HG03457 (cell line): ENCODE measurements around the gene PPM1H.
A peak's percentile ranks its signal among the peaks of the same experiment; 100 is the strongest.

Experiments
- ATAC-seq: cut with Tn5 transposase; IDR thresholded peaks from one replicate; pipeline ENCODE4 v1.9.1; 2021; ENCODE audit warnings: moderate number of reproducible peaks; ENCODE audit not compliant: unreplicated experiment

Gene PPM1H

DNA sequence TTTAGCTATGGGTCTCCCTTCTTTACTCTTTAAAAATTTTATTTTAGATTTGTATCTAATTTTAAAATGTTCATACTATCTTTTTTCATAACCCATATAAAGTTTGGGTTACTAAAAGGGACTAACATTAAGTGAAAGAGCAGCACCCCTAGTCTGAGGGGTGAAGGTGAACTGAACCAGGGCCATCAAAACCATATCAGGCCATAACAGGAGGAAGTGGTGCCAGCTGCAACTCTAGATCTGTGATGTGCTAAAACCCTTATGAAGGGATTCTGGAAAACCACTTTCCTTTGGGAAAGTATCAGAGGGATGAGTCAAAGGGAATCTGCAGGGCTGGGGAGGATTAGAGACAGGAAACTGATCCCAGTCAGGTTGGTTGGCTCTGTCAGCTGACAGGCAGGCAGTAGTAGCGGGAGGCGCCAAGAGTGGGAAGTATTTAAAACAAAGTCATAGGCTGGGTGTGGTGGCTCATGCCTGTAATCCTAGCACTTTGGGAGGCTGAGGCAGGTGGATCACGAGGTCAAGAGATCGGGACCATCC is 162.5 kb downstream of the PPM1H start:
- ATAC-seq = no peak

GRCh38 chr12:62771828-62772227 is 163.1 kb downstream of the PPM1H start:
- no peak for ATAC-seq

DNA sequence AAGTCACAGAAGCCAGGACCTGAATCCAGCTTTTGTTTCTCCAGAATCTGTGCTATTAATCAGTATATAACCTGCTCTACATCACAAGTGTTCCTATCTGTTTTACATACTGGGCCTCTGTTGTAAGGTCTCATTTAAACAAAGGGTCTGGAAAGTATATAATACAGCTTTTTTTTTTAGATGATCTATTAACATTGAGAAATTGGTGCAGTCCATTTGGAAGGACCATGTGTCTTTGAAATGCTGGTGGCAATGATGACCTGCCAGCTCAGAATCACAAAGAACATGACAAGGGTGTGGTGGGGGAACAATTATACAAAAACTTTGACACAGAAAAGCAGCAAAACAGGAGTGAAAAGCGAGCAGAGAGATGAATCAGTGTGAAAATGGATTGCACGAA is 164.6 kb downstream of the PPM1H start:
- no peak for ATAC-seq

GRCh38 chr12:62769076-62769619 is 165.8 kb downstream of the PPM1H start:
- no peak for ATAC-seq

DNA sequence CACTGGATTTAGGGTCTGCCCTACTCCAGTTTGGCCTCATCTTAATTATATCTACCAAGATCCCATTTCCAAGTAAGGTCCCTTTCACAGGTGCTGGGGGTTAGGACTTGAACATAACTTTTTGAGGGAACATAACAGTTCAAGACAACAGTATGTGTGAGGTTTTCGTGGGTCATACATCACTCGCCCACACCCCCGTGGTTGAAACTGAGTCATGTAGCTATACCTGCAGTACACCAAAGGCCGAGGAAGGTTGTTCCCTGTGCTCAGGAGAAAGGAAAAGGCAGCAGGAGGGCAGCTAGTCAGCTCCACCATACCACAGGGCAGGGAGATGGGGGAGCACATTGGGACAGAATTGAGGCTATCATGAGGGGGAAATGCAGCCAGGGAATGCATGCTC is 167.0 kb downstream of the PPM1H start:
- ATAC-seq = no peak

- no peak for ATAC-seq
Observed at GRCh38 chr12:62767496-62767895, 167.5 kb downstream of the PPM1H start.

DNA sequence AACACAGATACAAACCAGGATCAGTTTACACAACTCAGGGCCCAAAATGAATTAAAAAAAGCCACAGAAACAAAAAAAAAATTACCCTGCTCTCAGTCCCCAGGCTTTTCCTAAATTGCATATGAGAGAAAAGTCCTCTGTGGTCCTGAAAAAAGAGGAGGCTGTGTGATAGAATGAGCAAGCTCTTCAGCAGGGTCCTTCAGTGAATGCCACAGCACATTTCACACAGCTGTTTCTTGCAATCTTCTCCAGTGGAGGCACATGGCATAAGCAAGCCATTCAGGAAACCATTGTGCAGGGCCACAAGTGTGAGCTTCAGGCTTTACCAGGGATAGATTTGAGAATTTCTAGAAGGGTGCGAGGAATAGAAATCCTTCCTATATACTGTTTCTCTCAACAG is 168.5 kb downstream of the PPM1H start:
- ATAC-seq = no peak

GRCh38 chr12:62763861-62764645 is 170.9 kb downstream of the PPM1H start:
- no peak for ATAC-seq

- ATAC-seq = no peak
Observed at GRCh38 chr12:62763312-62763711, 171.6 kb downstream of the PPM1H start.

DNA sequence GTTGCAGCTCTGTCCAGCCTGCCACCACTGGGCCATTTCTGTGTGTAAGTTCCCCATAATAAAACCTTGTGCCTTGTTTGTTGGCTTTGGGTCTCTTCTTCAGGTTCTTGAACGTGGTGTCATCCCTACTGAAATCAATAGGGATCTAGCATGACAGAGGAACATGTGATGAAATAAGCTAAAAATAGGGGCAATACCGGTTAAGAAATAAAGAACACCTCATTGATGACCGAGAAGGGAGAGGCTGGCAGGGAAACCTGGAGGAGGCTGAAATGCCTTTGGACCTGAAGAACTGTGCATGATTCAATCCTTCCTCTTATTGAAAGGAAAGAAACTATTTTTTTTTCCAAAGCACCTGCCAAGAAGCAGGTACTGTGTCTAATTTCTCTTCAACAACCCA is 172.3 kb downstream of the PPM1H start:
- no peak for ATAC-seq

- ATAC-seq = no peak
Observed at GRCh38 chr12:62761658-62762057, 173.3 kb downstream of the PPM1H start.

DNA sequence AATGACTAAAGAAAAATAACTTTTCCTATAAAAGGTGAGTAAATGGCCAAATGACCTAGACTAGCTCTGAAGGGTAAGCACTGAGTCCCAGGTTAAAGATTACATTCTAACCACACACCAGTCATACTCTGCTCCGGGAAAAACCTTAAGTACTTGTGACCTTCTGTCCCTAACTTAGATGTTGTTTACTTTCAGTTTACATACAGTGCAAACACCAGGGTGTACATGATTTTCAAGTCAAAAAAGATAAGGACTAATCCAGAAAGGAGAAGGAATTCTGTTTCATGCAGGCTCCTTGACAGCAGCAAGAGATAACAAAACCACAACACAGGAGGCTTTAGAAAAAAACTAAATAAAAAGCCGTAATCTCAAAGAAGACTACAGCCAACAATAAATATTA is 174.2 kb downstream of the PPM1H start:
- ATAC-seq = peak; percentile 99

- ATAC-seq = peak; percentile 9
Observed at GRCh38 chr12:62760341-62760740, 174.6 kb downstream of the PPM1H start.

DNA sequence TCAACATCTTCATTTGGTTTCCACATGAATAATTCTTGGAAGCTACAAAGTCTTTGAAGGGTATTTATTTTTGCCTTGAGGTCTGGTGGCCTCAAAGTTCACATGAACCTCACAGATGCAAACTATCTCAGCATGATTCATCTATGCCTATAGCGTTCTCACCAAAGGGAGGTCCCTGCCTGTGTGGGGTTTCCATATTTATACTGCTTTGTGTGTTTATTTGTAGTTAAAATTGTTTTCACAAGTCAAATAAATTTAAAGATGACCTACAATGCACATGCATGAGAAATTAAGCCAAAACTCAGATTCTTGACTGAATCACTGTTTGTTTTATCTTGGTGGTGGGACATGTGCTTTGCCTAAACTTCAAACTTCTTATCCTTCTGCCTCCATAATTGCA is 176.7 kb downstream of the PPM1H start:
- ATAC-seq = no peak

- ATAC-seq = no peak
Observed at GRCh38 chr12:62757048-62757447, 177.9 kb downstream of the PPM1H start.

GRCh38 chr12:62754706-62755105 is 180.2 kb downstream of the PPM1H start:
- no peak for ATAC-seq

DNA sequence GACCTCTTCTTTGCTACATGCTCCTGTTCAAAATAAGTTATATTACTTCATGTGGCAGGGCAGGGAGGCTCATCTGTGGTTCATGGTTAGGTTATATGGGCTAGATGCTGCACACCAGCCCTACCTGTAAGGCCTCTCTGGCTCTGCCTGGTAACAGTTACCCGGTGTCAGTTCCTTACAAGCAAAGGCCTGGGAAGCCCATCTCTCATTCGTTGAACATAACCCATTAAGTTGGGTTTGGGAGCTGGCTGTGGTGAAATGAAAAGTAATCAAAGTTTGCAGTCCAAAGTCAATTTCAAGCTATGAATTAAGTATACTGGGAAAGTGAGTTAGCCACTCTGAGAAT is 183.2 kb downstream of the PPM1H start:
- no peak for ATAC-seq

- no peak for ATAC-seq
Observed at GRCh38 chr12:62750941-62751809, 183.8 kb downstream of the PPM1H start.

GRCh38 chr12:62749586-62749985 is 185.4 kb downstream of the PPM1H start:
- ATAC-seq = no peak

- ATAC-seq = no peak
Observed at GRCh38 chr12:62748941-62749468, 185.9 kb downstream of the PPM1H start.

DNA sequence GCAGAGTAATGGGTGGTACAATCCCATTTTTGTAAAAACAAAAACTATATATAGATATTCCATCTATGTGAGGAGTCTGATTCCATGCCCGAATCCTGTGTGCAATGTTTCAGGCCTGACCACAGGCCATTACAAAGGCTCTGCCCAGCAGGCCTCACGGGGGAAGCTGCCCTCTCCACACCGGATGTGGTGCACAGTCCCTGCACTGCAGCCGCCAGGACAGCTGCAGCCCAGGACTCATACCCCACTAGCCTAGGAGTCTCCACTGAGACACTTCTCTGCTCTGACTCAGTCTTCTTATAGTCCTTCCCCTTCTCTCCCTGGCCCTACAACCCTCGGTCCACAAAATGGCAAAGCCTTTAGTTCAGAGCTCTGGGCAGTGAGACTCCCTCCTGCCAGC is 190.4 kb downstream of the PPM1H start:
- no peak for ATAC-seq
